IPS-NIHi7 (cell line): Measurements from ENCODE around the gene DDX50.

Experiments used
- DNase-seq: peaks from one replicate; pipeline ENCODE4 v3.0.0; 2012; ENCODE audit warnings: mixed read lengths; ENCODE audit errors: extremely low spot score

DDX50 gene

GRCh38 chr10:68981074-68981473, 80.0 kb downstream of the DDX50 start:
- DNase-seq: no peak

- DNase-seq: no peak
Measured at GRCh38 chr10:68982389-68982788, 81.3 kb downstream of the DDX50 start.

- DNase-seq: no peak
Measured at GRCh38 chr10:68987611-68988010, 86.5 kb downstream of the DDX50 start.

- peak; percentile 100 for DNase-seq
Measured at GRCh38 chr10:68988530-68989316, 87.6 kb downstream of the DDX50 start, which contains the start of gene KIFBP. KIFBP (plus strand) TSS chr10:68988803; CDS start chr10:68988833, 30 bp downstream.

GRCh38 chr10:68989317-68989990, 88.3 kb downstream of the DDX50 start:
- DNase-seq: no peak

GRCh38 chr10:68992636-68993440, 91.7 kb downstream of the DDX50 start:
- DNase-seq: no peak
